KOPT-K1 (cell line): ENCODE measurements around the gene KRT38.

ENCODE experiments used
- H3K27ac ChIP-seq: fragments of 200-600 bp; sonication (generic); 2 replicates; pipeline ENCODE4 v1.5.1; 2016; ENCODE audit warnings: antibody characterized with exemption, mild to moderate bottlenecking, low read depth, low read length; ENCODE audit not compliant: poor library complexity, severe bottlenecking
- H3K36me3 ChIP-seq: fragments of 200-600 bp; sonication (generic); 2 replicates; pipeline ENCODE4 v1.5.1; 2017; ENCODE audit warnings: antibody characterized with exemption, mild to moderate bottlenecking, low read length, moderate library complexity; ENCODE audit not compliant: insufficient read depth
- H3K9me3 ChIP-seq: fragments of 200-600 bp; sonication (generic); 2 replicates; pipeline ENCODE4 v1.5.1; 2017; ENCODE audit warnings: antibody characterized with exemption, low read length, mild to moderate bottlenecking; ENCODE audit not compliant: insufficient read depth, poor library complexity, severe bottlenecking

KRT38 gene

DNA sequence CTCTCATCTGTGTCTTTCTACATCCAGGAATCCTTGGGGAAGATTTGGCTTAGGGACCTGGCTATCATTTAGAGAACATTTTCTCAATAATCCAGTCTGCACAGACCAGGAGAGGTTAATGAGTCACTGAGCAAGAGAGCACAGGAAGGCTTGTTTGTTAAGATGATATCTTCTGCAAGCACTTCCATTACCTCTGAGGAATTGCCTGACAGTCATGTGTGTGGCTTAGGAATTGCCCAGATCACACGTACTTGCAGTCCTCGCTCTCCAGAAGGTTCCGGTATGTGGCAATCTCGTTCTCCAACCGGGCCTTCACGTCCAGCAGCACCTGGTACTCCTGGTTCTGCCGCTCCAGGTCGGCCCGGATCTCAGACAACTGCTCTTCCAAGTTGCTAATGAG, 19.7 kb downstream of the KRT38 start:
- no peaks in the 10 kb centered on the region for H3K9me3 ChIP-seq
- no peaks in the 10 kb centered on the region for H3K36me3 ChIP-seq
- no peak overlapping the region for H3K27ac ChIP-seq

DNA sequence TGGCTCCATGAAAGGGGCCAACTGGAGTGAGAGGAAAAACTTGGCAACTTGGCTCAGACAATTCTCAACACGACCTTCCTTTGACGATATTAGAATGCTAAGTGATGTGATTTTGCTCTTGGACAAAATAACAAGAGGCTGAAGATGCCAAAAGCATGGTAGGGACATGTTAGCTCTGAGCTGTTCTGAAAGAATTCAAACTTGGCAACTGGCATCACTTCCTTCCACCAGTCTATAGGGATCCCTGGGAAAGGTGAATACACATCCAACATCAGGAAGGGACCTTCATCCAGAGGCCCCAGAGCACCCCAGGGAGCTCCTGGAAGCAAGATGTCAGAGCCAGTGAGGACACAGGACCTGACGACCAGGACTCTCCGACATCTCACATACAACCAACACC, 20.6 kb downstream of the KRT38 start:
- Histone ChIP-seq H3K27ac (no peak overlapping the region), H3K9me3 (no peaks in the 10 kb centered on the region), H3K36me3 (no peaks in the 10 kb centered on the region)

DNA sequence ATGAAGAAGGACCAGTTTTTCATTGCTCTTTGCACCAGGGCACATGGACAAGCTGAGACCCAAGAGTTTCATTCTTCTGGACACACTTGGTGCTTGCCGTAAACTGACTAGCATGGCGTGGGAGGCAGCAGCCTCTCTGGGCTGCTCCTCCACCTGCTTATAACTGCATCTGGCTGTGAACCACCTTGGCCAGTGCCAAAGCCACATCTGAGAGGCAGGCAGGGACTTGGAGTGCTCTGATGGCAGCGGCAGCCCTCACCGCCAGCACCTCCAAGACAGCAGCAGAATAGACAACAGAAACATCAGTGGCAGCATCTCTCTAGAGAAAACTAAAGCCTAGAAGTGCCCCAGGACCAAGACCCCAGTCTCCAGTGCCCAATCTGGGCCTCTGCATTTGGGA, 21.1 kb downstream of the KRT38 start:
- H3K9me3 ChIP-seq = no peaks in the 10 kb centered on the region
- H3K27ac ChIP-seq = no peak overlapping the region
- no peaks in the 10 kb centered on the region for H3K36me3 ChIP-seq

DNA sequence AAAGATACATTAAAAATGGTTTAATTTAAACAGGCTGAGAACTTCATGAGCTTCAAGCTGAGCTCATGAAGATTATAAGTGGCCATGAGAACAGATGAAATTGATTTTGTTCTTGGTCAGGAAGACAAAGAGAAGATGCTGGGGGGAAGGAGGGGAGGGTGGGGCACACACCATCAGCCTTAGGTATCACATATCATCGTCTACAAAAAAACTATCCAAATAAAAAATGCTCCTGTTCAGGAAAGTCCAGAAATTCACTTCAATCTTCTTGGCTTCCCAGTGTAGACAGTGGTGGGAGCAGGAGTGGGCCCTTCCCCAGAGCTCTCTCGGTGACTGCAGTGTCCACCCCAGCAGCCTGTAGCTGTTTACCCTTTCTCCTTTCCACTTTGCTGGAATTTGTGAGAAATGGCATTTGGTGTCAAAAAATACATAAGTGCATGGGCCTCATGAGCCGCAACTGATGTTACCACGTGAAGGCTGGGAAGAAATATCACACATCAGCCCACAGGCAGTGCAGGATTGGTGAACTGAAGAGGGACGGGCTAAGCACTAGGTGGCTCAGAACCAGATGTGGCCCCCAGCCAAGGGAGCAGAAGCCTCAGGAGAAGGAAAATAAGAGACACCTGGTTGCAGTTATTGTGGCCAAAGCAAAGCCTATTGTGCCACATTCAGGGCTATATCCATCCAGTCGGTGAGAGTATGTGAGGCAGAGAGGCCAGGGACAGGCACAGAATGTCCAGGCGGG, 22.5 kb downstream of the KRT38 start:
- Histone ChIP-seq H3K27ac (no peak overlapping the region), H3K36me3 (no peaks in the 10 kb centered on the region), H3K9me3 (no peaks in the 10 kb centered on the region)

DNA sequence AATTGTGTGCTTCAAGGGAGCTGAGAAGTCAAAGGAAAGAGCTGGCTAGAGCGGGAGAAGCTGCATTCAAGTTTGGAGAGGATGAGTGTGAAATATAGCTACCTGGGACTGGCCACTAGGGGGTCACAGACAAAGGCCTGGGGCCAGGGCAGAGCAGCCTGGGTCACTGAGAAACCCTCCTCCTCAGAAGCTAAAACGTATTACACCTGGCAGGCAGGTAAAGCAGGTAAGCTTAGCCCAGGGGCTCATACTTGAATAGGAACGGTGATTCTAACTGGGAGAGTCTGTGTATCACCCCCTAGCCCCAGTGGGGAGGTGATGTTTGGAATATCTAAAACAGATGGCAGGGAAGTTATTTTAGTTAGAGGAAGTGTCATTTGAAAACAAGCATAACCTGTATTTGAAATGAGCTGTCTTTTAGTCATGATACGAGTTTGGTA, 23.2 kb downstream of the KRT38 start:
- Histone ChIP-seq H3K9me3 (no peaks in the 10 kb centered on the region), H3K36me3 (no peaks in the 10 kb centered on the region), H3K27ac (no peak overlapping the region)

DNA sequence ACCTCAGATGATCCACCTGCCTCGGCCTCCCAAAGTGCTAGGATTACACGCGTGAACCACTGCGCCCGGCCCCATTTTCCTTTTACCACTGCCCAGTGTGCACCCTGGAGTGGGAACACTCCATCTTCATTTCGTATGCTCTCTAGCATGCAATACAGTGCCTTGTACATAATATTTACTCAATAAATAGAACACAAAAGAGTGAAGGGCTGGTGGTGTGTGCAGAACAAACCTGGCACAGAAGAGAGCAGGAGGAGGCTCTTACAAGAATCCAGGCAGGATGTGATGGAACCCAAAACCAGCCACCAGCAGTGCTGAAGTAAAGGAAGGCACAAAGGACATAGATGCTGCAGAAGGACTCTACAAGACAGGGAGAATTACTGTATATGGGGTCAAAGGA, 23.7 kb downstream of the KRT38 start:
- Histone ChIP-seq H3K27ac (no peak overlapping the region), H3K9me3 (no peaks in the 10 kb centered on the region), H3K36me3 (no peaks in the 10 kb centered on the region)

DNA sequence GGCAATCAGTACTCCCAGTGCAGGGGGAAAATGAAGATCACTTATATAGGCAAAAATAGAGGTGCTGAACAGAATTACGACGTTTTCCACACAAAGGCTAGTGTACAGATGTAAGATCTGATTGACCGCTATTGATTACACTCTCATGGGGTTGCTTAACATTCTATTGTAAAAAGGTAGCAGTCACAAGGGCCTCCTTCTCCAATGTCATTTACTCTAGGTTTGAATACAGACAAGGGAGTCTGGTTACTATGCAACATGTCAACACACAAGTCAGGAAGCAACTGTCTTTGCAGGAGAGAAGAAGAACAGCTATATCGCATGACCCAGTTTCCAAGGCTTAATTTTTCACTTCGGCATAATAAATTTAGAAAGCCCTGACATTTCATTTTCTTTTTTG, 24.3 kb downstream of the KRT38 start:
- H3K9me3 ChIP-seq = no peaks in the 10 kb centered on the region
- no peaks in the 10 kb centered on the region for H3K36me3 ChIP-seq
- H3K27ac ChIP-seq = no peak overlapping the region

DNA sequence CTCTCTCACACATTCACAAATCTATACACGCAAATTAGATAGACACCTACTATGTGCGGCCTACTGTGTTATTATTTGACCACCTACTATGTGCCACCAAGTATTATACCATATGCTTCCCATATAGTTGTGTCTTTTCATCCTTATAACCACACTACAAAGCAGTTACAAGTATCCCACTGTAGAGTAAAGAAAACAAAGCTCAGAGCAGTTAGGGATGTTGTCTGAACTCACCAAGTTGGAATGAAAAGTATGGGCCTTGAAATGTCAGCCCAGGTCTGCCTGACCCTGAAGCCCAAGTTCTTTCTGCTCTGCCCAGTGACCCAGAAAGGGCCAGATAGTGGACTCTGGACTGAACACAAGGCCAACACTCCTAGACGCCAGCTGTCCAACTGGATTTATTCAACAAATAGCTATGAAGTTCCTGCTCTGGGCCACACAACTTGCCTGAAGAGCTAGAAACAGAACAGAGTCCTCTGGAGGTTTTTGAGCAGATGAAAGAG, 24.9 kb downstream of the KRT38 start:
- Histone ChIP-seq H3K27ac (no peak overlapping the region), H3K9me3 (no peaks in the 10 kb centered on the region), H3K36me3 (no peaks in the 10 kb centered on the region)

DNA sequence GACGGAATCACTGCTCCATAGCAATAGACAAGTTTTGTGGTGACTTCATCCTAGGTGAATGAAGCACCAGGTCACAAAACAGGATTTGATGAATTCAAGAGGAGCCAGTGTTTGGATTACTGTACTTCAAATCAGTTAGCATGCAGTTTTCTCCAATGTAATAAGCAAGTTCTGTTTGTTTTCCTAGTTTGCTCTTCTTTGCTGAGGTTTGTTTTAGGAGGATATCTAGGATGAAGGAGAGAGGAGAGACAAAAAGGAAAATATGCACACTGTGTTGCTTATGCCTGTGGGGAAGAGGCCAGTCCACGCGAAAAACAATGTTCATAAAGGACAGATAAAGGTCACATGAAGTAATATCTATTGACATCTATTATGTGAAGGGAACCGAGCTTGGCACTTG, 25.4 kb downstream of the KRT38 start:
- H3K36me3 ChIP-seq = no peaks in the 10 kb centered on the region
- no peaks in the 10 kb centered on the region for H3K9me3 ChIP-seq
- no peak overlapping the region for H3K27ac ChIP-seq

DNA sequence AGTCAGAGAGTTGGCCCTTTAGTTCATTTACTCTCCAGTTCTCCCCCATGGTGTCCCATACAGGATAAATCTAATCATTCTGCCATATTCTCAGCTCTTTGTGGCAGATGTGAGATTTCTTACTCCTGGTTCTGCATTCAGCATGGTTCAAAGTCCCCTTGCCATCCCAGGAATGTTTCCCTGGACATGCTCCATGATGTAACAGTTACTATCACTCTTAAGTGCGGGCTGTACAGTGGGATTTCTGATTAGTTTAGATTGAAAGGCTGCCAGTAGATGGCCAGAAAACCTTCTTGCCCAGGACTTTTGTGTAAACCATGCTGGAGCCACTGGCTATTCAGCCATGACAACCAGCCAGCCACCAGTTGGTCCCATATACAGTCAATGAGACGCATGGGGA, 26.8 kb downstream of the KRT38 start:
- H3K9me3 ChIP-seq = no peaks in the 10 kb centered on the region

DNA sequence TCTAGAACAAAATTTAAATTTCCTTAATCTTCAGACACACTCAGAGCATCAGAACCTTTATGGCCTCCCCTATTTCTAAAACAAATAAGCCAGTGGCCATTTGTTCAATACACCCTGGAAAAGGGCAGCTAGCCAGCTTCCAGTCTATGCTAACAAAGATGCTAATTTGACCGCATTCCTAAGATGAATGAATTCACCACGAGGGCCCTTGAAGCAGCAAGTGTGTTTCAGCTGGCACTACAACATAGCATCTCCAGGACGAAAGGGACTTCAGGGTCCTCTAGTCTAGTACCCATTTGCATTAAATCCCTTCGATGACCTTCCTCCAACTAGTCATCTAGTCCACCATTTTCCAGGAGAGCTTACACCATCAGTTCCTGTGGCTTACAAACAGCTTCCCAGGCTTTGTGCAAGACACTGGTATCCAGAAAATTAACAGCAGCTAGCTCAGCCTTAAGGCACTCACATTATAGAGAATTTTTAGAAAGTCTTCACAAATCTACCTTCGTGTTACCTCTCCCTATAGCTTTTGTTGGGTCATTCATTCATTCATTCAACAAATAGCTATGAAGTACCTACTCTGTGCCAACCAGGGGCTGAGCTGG, 27.3 kb downstream of the KRT38 start:
- no peaks in the 10 kb centered on the region for H3K36me3 ChIP-seq

More for the DNA sequence above, 26.8 kb downstream of the KRT38 start:
- Histone ChIP-seq H3K36me3 (no peaks in the 10 kb centered on the region), H3K27ac (no peak overlapping the region)

DNA sequence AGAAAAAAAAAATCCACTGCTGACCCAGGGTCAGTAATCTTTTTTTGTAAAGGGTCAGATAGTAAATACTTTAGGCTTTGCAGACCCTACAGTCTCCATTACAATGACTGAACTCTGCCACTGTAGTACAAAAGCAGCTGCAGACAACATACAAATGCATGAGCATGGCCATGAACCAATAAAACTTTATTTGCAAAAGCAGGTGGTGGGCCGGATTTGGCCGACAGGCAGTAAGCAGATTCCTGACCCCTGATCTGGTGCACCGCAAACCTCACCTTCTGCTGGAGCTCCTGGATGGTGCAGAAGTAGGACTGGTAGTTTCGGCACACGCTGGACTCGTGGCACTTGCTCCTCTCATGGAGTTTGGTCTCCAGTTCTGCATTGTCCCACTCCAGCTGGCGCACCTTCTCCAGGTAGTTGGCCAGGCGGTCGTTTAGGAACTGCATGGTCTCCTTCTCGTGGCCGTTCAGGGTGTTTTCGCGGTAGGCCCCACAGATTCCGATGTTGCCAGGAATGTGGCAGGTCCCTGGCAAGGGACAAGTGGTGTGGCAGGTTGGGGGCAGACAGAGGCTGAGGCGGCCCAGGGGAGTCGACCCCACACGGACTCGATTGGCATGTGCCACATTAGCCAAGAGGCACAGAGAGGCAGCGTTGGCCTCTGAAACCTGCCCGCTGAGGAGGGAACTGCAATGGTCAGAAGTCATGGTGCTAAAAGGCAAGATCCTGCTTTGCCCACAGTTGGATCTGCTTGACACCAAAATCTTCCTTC, 29.5 kb downstream of the KRT38 start:
- no peak overlapping the region for H3K27ac ChIP-seq
- H3K36me3 ChIP-seq = no peaks in the 10 kb centered on the region
- H3K9me3 ChIP-seq = no peaks in the 10 kb centered on the region

More for the DNA sequence above, 27.3 kb downstream of the KRT38 start:
- no peak overlapping the region for H3K27ac ChIP-seq
- no peaks in the 10 kb centered on the region for H3K9me3 ChIP-seq

DNA sequence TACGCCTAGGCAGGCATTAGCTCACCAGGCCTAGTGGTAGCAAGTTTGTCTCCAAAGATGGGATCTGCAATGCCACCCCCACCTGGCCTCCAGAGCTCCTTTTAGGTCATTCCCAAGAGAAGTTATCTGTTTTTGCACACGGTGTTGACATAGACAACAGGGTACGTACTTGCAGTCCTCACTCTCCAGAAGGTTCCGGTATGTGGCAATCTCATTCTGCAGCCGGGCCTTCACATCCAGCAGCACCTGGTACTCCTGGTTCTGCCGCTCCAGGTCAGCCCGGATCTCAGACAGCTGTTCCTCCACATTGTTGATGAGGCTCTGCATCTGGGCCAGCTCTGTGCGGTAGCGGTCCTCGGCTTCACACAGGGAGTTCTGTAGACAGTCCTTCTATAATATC, 33.6 kb downstream of the KRT38 start:
- H3K9me3 ChIP-seq = no peaks in the 10 kb centered on the region

DNA sequence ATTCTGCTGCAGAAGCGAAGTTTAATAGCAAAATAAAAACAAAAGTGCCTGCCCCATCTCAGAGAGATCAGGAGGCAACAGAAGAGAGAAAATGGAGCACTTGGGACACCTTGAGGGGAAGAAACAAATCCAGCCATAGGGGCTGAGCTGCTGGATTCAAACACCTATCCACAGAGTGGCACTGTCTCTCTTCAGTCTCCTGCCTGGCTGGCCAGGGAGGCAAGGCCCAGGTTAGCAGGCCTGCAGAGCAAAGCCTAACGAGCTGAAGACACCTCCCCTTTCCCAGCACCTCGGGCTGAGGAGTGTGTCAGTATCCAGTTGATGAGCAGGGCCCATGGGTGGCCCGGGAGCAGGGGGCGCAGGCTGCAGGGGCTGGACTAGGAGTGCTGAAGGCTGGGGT, 34.6 kb downstream of the KRT38 start:
- Histone ChIP-seq H3K9me3 (no peaks in the 10 kb centered on the region), H3K36me3 (no peaks in the 10 kb centered on the region), H3K27ac (no peak overlapping the region)

More for the DNA sequence above, 33.6 kb downstream of the KRT38 start:
- Histone ChIP-seq H3K27ac (no peak overlapping the region), H3K36me3 (no peaks in the 10 kb centered on the region)

DNA sequence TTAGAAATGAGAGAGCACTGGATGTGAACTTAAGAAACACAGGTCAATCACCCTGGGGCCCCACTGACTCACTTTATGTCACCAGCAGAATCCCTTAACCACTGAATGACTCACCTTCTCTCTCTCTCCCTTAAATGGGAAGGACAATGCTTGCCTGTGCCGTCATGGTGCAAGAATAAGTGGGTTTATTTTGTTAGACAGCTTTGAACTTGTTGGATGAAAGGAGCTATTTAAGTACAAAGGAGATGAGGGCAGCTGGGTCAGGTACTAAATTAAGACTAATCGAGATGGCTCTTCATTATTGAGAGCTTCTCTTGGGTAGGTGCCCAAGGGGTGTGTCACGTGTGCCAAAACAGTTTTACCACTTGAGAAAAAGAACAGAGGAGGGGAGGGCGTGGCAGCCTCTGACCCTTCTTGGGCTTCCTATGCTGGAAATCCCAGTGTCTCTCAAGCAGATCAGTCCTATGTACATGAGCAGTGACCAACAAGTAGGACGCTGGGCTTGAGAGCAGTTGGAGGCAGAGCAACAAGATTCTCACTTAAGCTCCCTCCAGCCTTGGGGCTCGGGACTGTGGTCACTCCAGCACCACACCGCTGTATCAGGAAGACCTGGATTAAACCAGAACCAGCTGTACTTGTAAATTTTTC, 36.6 kb downstream of the KRT38 start:
- no peaks in the 10 kb centered on the region for H3K36me3 ChIP-seq
- H3K9me3 ChIP-seq = no peaks in the 10 kb centered on the region
- no peak overlapping the region for H3K27ac ChIP-seq
